Spleen (tissue), 7 donors: ENCODE measurements around the gene SLC12A6.

ENCODE experiments used
- POLR2A ChIP-seq, 3 donors: fragments of 450-650 bp; IDR thresholded peaks; one replicate each; pipeline ENCODE4 v1.5.1; 2017; ENCODE audit warnings: antibody characterized with exemption in 3 of 3, mild to moderate bottlenecking in 1 of 3
- POLR2AphosphoS5 ChIP-seq, 3 donors: sonication (generic); formaldehyde crosslinking; IDR thresholded peaks; one replicate each; pipeline ENCODE4 v1.5.1; 2017; ENCODE audit warnings: antibody characterized with exemption in 3 of 3
- TF ChIP-seq, protein P1 (sequence below), 11 experiments: fragments of 200-600 bp in 7 of 11; fragments of 450-650 bp in 4 of 11; sonication (generic) in 4 of 11; IDR thresholded peaks in 8 of 11; conservative IDR thresholded peaks in 3 of 11; 1 replicate in 7 of 11; 2 replicates in 4 of 11; pipeline versions ENCODE4 v1.4.0 to v1.8.0; 2016 to 2021; ENCODE audit warnings: antibody characterized with exemption in 11 of 11, inconsistent platforms in 4 of 11, mild to moderate bottlenecking in 1 of 11
- donor health status: DM: no; HTN: no; CAD: no; lungs with moderate emphysema.
- donor health status: DM: no; HTN: no; CAD: no.
- donor health status: DM: no; HTN: no; CAD: no.

DNA sequence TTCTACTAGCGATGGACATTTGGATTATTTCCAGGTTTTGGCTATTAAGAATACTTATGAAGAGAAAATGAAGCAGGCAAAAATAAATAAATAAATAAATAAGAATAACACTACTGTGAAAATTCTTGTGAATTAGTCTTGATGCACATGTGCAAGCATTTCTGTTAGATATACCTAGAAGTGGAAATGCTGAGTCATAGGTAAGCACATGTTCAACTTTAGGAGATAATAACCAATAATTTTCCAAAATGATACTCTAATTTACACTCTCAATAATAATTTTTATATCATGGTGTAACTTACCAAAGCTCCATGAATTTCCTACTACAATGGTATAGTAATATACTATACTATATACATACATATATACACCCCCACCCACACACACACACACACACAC lies 89.4 kb downstream of the SLC12A6 start:
- TF ChIP-seq POLR2A (IDR thresholded peaks at IDR 0.05) (no peak), POLR2AphosphoS5 (IDR thresholded peaks at IDR 0.05) (no peak)
- TF ChIP-seq, protein P1, sequence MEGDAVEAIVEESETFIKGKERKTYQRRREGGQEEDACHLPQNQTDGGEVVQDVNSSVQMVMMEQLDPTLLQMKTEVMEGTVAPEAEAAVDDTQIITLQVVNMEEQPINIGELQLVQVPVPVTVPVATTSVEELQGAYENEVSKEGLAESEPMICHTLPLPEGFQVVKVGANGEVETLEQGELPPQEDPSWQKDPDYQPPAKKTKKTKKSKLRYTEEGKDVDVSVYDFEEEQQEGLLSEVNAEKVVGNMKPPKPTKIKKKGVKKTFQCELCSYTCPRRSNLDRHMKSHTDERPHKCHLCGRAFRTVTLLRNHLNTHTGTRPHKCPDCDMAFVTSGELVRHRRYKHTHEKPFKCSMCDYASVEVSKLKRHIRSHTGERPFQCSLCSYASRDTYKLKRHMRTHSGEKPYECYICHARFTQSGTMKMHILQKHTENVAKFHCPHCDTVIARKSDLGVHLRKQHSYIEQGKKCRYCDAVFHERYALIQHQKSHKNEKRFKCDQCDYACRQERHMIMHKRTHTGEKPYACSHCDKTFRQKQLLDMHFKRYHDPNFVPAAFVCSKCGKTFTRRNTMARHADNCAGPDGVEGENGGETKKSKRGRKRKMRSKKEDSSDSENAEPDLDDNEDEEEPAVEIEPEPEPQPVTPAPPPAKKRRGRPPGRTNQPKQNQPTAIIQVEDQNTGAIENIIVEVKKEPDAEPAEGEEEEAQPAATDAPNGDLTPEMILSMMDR (IDR thresholded peaks at IDR 0.05 in 8 of 11, conservative IDR thresholded peaks at IDR 0.05 in 3 of 11), result no peak
